ENCODE measurements around the gene ARHGEF35.
"Not testable (repeated sequence)": the region's sequence is repeated elsewhere in the genome, so short reads cannot be mapped to it uniquely, and the experiment has no call there.

DNA sequence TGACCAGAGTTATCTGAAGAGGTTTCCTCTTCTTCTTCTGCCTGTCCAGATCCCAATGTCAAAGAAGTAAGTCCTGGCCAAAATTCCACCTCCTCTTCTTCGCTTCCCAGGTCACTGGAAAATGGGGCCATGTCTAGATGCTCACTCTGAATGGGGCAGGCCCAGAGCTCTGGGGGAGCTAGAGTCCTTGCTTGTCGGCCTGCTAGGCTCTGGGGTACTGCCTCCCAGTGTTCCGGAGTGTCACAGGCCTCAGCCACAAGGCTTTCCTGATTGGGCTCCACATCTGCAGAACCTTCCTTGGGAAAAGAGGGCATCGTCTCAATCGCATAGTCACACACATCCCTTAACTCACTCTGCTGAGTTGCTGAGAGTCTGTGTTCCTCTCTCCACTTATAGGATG lies 7.8 kb downstream of the ARHGEF35 start:
- TF ChIP-seq, protein P1, sequence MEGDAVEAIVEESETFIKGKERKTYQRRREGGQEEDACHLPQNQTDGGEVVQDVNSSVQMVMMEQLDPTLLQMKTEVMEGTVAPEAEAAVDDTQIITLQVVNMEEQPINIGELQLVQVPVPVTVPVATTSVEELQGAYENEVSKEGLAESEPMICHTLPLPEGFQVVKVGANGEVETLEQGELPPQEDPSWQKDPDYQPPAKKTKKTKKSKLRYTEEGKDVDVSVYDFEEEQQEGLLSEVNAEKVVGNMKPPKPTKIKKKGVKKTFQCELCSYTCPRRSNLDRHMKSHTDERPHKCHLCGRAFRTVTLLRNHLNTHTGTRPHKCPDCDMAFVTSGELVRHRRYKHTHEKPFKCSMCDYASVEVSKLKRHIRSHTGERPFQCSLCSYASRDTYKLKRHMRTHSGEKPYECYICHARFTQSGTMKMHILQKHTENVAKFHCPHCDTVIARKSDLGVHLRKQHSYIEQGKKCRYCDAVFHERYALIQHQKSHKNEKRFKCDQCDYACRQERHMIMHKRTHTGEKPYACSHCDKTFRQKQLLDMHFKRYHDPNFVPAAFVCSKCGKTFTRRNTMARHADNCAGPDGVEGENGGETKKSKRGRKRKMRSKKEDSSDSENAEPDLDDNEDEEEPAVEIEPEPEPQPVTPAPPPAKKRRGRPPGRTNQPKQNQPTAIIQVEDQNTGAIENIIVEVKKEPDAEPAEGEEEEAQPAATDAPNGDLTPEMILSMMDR (IDR thresholded peaks at IDR 0.05) = not testable (repeated sequence)
- not testable (repeated sequence) for TF ChIP-seq POLR2A (IDR thresholded peaks at IDR 0.05)
